Central memory CD8-positive, alpha-beta T cell (primary cell): Measurements from ENCODE around the gene LY6G6D.

ENCODE experiments used
- ATAC-seq: fragments of 150-1000 bp; cut with Tn5 transposase; replicated peaks from 2 replicates; pipeline ENCODE4 v1.10.0; 2022; ENCODE audit warnings: mild to moderate bottlenecking, moderate FRiP score, moderate number of reproducible peaks; ENCODE audit not compliant: poor library complexity, severe bottlenecking; ENCODE audit errors: extremely low read depth
- DNase-seq, 2 donors: peaks; one replicate each; pipeline ENCODE4 v3.0.0; 2021; ENCODE audit warnings: low spot score in 2 of 2
- H3K27ac Mint-ChIP-seq: one replicate; pipeline ENCODE4 v1.8.0; 2022; ENCODE audit warnings: low read depth, mild to moderate bottlenecking, moderate library complexity, mixed read lengths
- H3K27me3 Mint-ChIP-seq: one replicate; pipeline ENCODE4 v1.8.0; 2022; ENCODE audit warnings: mixed read lengths
- H3K36me3 Mint-ChIP-seq: one replicate; pipeline ENCODE4 v1.8.0; 2022; ENCODE audit warnings: mild to moderate bottlenecking, moderate library complexity, mixed read lengths; ENCODE audit not compliant: insufficient read depth
- H3K4me1 Mint-ChIP-seq: one replicate; pipeline ENCODE4 v1.8.0; 2022; ENCODE audit warnings: mixed read lengths
- H3K4me3 Mint-ChIP-seq: one replicate; pipeline ENCODE4 v1.8.0; 2022; ENCODE audit warnings: mild to moderate bottlenecking, moderate library complexity, mixed read lengths
- H3K9me3 Mint-ChIP-seq: one replicate; pipeline ENCODE4 v1.8.0; 2022; ENCODE audit warnings: mixed read lengths

The LY6G6D gene

GRCh38 chr6:31752739-31753319, 37.7 kb downstream of the LY6G6D start:
- H3K4me3 Mint-ChIP-seq: no peak overlapping the region
- no peaks in the 10 kb centered on the region for H3K9me3 Mint-ChIP-seq
- peaks cover 4% of the 10 kb centered on the region for H3K36me3 Mint-ChIP-seq
- no peak for ATAC-seq
- DNase-seq: no peak
- H3K4me1 Mint-ChIP-seq: peaks cover under 1% of the 10 kb centered on the region
- H3K27ac Mint-ChIP-seq: no peak overlapping the region
- no peaks in the 10 kb centered on the region for H3K27me3 Mint-ChIP-seq

- Mint-ChIP-seq H3K27me3 (no peaks in the 10 kb centered on the region), H3K27ac (no peak overlapping the region), H3K4me1 (peaks cover 10% of the 10 kb centered on the region), H3K4me3 (no peak overlapping the region), H3K9me3 (no peaks in the 10 kb centered on the region), H3K36me3 (peaks cover 6% of the 10 kb centered on the region)
- DNase-seq (no peak), ATAC-seq (no peak)
These were observed 43.1 kb downstream of the LY6G6D start for GRCh38 chr6:31758281-31758680.

GRCh38 chr6:31760790-31761189, 45.6 kb downstream of the LY6G6D start:
- Mint-ChIP-seq H3K27ac (no peak overlapping the region), H3K27me3 (no peaks in the 10 kb centered on the region), H3K9me3 (no peaks in the 10 kb centered on the region), H3K36me3 (peaks cover 10% of the 10 kb centered on the region), H3K4me1 (peaks cover 15% of the 10 kb centered on the region), H3K4me3 (no peak overlapping the region)
- no peak for DNase-seq
- ATAC-seq: no peak

- no peak for ATAC-seq
These were observed 46.2 kb downstream of the LY6G6D start for GRCh38 chr6:31761343-31761742.

GRCh38 chr6:31762356-31762755, 47.2 kb downstream of the LY6G6D start, which contains the start of gene SAPCD1:
SAPCD1 (plus strand) TSS chr6:31762656; CDS start chr6:31763055, 399 bp downstream.
- H3K27me3 Mint-ChIP-seq: no peaks in the 10 kb centered on the region
- H3K27ac Mint-ChIP-seq: peak within 1 kb of the TSS; percentile 16
- ATAC-seq: no peak
- H3K36me3 Mint-ChIP-seq: peaks cover 11% of the 10 kb centered on the region
- no peak within 1 kb of the TSS for H3K4me3 Mint-ChIP-seq
- peaks cover 15% of the 10 kb centered on the region for H3K4me1 Mint-ChIP-seq
- DNase-seq: no peak
- H3K9me3 Mint-ChIP-seq: no peaks in the 10 kb centered on the region

More at GRCh38 chr6:31761343-31761742, 46.2 kb downstream of the LY6G6D start:
- no peaks in the 10 kb centered on the region for H3K27me3 Mint-ChIP-seq
- no peak for DNase-seq
- H3K36me3 Mint-ChIP-seq: peaks cover 10% of the 10 kb centered on the region
- H3K9me3 Mint-ChIP-seq: no peaks in the 10 kb centered on the region
- H3K4me3 Mint-ChIP-seq: no peak overlapping the region
- H3K27ac Mint-ChIP-seq: no peak overlapping the region
- H3K4me1 Mint-ChIP-seq: peaks cover 15% of the 10 kb centered on the region

GRCh38 chr6:31762878-31763618, 47.9 kb downstream of the LY6G6D start:
- Mint-ChIP-seq H3K4me1 (peaks cover 13% of the 10 kb centered on the region), H3K4me3 (no peak overlapping the region), H3K9me3 (no peaks in the 10 kb centered on the region), H3K36me3 (peaks cover 12% of the 10 kb centered on the region), H3K27ac (no peak overlapping the region), H3K27me3 (no peaks in the 10 kb centered on the region)
- no peak for ATAC-seq
- DNase-seq: no peak

- no peak overlapping the region for H3K27ac Mint-ChIP-seq
- no peak for ATAC-seq
- peaks cover 9% of the 10 kb centered on the region for H3K4me1 Mint-ChIP-seq
- DNase-seq: no peak
- no peaks in the 10 kb centered on the region for H3K27me3 Mint-ChIP-seq
- peaks cover 10% of the 10 kb centered on the region for H3K36me3 Mint-ChIP-seq
- no peak overlapping the region for H3K4me3 Mint-ChIP-seq
- no peaks in the 10 kb centered on the region for H3K9me3 Mint-ChIP-seq
These were observed 48.4 kb downstream of the LY6G6D start for GRCh38 chr6:31763619-31763940.

GRCh38 chr6:31764198-31764597, 49.0 kb downstream of the LY6G6D start:
- Mint-ChIP-seq H3K4me1 (peaks cover 9% of the 10 kb centered on the region), H3K36me3 (peaks cover 9% of the 10 kb centered on the region), H3K4me3 (no peak overlapping the region), H3K27me3 (no peaks in the 10 kb centered on the region), H3K27ac (no peak overlapping the region), H3K9me3 (no peaks in the 10 kb centered on the region)
- no peak for DNase-seq
- no peak for ATAC-seq

GRCh38 chr6:31765559-31765909, 50.4 kb downstream of the LY6G6D start:
- Mint-ChIP-seq H3K9me3 (no peaks in the 10 kb centered on the region), H3K4me3 (no peak overlapping the region), H3K27ac (no peak overlapping the region), H3K36me3 (peaks cover 9% of the 10 kb centered on the region), H3K4me1 (peaks cover 12% of the 10 kb centered on the region), H3K27me3 (no peaks in the 10 kb centered on the region)
- DNase-seq (no peak), ATAC-seq (no peak)

- DNase-seq (no peak), ATAC-seq (no peak)
- peaks cover 14% of the 10 kb centered on the region for H3K4me1 Mint-ChIP-seq
- peaks cover 9% of the 10 kb centered on the region for H3K36me3 Mint-ChIP-seq
- H3K27me3 Mint-ChIP-seq: no peaks in the 10 kb centered on the region
- no peaks in the 10 kb centered on the region for H3K9me3 Mint-ChIP-seq
- H3K4me3 Mint-ChIP-seq: no peak overlapping the region
- H3K27ac Mint-ChIP-seq: peak overlapping the region; percentile 51
These were observed 51.0 kb downstream of the LY6G6D start for GRCh38 chr6:31765910-31766794.

- Mint-ChIP-seq H3K36me3 (peaks cover 9% of the 10 kb centered on the region), H3K4me1 (peaks cover 18% of the 10 kb centered on the region), H3K27ac (no peak overlapping the region), H3K4me3 (no peak overlapping the region), H3K27me3 (no peaks in the 10 kb centered on the region), H3K9me3 (no peaks in the 10 kb centered on the region)
- no peak for ATAC-seq
- no peak for DNase-seq
These were observed 52.0 kb downstream of the LY6G6D start for GRCh38 chr6:31767096-31767645.
